Measurements from ENCODE around the gene PKD2.

DNA sequence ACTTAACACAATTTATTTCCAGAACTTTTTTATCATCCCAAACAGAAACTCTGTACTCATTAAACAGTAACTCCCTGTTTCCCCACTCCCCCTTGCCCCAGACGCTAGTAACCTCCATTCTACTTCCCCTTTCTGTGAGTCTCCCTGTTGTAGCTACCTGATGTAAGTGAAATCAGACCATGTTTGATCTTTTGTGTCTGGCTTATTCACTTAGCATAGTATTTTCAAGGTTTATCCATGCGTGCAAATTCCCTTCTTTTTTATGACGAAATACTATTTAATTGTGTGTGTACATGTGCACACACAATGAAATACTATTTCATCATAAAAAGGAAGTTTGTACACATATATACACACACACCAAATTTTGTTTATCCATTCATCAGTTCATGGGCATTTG, 5.2 kb downstream of the PKD2 start:
- TF ChIP-seq, protein P1, sequence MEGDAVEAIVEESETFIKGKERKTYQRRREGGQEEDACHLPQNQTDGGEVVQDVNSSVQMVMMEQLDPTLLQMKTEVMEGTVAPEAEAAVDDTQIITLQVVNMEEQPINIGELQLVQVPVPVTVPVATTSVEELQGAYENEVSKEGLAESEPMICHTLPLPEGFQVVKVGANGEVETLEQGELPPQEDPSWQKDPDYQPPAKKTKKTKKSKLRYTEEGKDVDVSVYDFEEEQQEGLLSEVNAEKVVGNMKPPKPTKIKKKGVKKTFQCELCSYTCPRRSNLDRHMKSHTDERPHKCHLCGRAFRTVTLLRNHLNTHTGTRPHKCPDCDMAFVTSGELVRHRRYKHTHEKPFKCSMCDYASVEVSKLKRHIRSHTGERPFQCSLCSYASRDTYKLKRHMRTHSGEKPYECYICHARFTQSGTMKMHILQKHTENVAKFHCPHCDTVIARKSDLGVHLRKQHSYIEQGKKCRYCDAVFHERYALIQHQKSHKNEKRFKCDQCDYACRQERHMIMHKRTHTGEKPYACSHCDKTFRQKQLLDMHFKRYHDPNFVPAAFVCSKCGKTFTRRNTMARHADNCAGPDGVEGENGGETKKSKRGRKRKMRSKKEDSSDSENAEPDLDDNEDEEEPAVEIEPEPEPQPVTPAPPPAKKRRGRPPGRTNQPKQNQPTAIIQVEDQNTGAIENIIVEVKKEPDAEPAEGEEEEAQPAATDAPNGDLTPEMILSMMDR (conservative IDR thresholded peaks at IDR 0.05; ENCODE audit: low read length), result no peak
- no peak for TF ChIP-seq EZH2phosphoT487 (IDR thresholded peaks at IDR 0.05; ENCODE audit: borderline replicate concordance, low read depth, low read length)

Measured in OCI-LY7 (cell line).